ENCODE data around the gene HAUS2.

DNA sequence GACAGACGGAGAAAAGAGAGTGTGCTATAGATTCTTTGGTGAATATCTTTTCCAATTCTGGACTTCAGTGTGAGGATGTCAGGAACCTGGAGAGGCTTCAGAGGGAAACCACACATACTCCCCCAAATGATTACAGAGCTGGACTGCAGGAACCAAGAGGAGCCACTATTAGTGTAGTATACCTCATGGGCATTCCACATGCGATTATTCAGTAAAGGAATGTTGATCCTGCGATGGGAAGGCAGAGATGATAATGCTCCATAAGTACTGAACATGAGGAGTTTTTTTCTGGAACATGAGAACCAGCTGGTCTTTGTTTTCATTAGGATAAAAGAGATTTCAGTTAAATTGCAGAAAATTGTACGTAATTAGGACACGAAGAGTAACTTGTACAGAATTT is 45.5 kb downstream of the HAUS2 start:
- no peak for TF ChIP-seq ESRRG (CRISPR knock-in tag; IDR thresholded peaks at IDR 0.05)
- TF ChIP-seq, protein P1, sequence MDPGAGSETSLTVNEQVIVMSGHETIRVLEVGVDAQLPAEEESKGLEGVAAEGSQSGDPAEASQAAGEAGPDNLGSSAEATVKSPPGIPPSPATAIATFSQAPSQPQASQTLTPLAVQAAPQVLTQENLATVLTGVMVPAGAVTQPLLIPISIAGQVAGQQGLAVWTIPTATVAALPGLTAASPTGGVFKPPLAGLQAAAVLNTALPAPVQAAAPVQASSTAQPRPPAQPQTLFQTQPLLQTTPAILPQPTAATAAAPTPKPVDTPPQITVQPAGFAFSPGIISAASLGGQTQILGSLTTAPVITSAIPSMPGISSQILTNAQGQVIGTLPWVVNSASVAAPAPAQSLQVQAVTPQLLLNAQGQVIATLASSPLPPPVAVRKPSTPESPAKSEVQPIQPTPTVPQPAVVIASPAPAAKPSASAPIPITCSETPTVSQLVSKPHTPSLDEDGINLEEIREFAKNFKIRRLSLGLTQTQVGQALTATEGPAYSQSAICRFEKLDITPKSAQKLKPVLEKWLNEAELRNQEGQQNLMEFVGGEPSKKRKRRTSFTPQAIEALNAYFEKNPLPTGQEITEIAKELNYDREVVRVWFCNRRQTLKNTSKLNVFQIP (CRISPR knock-in tag; IDR thresholded peaks at IDR 0.05; ENCODE audit: borderline replicate concordance, low read depth): no peak
- no peak for TF ChIP-seq OSR1 (CRISPR knock-in tag; IDR thresholded peaks at IDR 0.05)
- TF ChIP-seq ARNTL (CRISPR knock-in tag; IDR thresholded peaks at IDR 0.05; ENCODE audit: borderline replicate concordance, low read depth): no peak
- TF ChIP-seq, protein P2, sequence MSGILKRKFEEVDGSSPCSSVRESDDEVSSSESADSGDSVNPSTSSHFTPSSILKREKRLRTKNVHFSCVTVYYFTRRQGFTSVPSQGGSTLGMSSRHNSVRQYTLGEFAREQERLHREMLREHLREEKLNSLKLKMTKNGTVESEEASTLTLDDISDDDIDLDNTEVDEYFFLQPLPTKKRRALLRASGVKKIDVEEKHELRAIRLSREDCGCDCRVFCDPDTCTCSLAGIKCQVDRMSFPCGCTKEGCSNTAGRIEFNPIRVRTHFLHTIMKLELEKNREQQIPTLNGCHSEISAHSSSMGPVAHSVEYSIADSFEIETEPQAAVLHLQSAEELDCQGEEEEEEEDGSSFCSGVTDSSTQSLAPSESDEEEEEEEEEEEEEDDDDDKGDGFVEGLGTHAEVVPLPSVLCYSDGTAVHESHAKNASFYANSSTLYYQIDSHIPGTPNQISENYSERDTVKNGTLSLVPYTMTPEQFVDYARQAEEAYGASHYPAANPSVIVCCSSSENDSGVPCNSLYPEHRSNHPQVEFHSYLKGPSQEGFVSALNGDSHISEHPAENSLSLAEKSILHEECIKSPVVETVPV (CRISPR knock-in tag; IDR thresholded peaks at IDR 0.05): no peak

Data from SK-N-SH treated with all-trans-retinoic acid at 6 μM for 48 hours (cell line).